Body of pancreas (tissue), 4 donors: ENCODE measurements around the gene HSPA4L.

ENCODE experiments used
- POLR2A ChIP-seq, 3 donors: fragments of 450-650 bp; IDR thresholded peaks; one replicate each; pipeline ENCODE4 v1.6.1; 2016; ENCODE audit warnings: antibody characterized with exemption in 3 of 3, mild to moderate bottlenecking in 2 of 3
- TF ChIP-seq, protein P1 (sequence below), 7 experiments: fragments of 450-650 bp in 4 of 7; fragments of 200-600 bp in 3 of 7; sonication (generic) in 3 of 7; IDR thresholded peaks; one replicate each; pipeline ENCODE4 v1.5.1; 2016 to 2019; ENCODE audit warnings: antibody characterized with exemption in 7 of 7

DNA sequence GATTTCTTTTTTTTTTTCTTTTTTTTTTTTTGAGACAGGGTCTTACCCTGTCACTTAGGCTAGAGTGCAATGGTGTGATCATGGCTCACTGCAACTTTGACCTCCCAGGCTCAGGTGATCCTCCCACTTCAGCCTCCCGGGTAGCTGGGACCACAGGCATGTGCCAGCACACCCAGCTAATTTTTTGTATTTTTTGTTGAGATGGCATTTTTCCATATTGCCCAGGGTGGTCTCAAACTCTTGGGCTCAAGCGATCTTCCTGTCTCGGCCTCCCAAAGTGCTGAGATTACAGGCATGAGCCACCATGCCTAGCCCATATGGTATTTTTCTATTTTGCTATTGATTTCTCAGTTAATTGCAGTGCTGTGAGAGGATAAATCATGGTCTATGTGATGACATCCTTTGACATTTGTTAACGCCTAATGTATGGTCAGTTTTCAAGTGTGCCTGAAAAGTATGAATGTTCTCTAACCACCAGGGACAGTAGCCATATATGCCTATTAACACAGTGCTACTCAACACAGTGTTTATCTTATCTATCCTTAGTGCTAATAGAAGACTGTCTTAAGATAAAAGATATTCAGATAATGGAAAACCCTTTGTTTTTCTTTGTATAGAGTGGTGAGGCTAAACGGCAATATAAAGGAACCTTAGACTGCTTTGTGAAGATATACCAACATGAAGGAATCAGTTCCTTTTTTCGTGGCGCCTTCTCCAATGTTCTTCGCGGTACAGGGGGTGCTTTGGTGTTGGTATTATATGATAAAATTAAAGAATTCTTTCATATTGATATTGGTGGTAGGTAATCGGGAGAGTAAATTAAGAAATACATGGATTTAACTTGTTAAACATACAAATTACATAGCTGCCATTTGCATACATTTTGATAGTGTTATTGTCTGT is 9.1 kb upstream of the HSPA4L start:
- TF ChIP-seq, protein P1, sequence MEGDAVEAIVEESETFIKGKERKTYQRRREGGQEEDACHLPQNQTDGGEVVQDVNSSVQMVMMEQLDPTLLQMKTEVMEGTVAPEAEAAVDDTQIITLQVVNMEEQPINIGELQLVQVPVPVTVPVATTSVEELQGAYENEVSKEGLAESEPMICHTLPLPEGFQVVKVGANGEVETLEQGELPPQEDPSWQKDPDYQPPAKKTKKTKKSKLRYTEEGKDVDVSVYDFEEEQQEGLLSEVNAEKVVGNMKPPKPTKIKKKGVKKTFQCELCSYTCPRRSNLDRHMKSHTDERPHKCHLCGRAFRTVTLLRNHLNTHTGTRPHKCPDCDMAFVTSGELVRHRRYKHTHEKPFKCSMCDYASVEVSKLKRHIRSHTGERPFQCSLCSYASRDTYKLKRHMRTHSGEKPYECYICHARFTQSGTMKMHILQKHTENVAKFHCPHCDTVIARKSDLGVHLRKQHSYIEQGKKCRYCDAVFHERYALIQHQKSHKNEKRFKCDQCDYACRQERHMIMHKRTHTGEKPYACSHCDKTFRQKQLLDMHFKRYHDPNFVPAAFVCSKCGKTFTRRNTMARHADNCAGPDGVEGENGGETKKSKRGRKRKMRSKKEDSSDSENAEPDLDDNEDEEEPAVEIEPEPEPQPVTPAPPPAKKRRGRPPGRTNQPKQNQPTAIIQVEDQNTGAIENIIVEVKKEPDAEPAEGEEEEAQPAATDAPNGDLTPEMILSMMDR (IDR thresholded peaks at IDR 0.05): no peak
- TF ChIP-seq POLR2A (IDR thresholded peaks at IDR 0.05): no peak
